Retinal pigment epithelial cell (primary cell): ENCODE results near the gene LHFPL2.

ENCODE experiments used
- DNase-seq: peaks from one replicate; pipeline ENCODE4 v3.0.0-alpha.2; 2010; ENCODE audit warnings: low read depth
- H3K4me3 ChIP-seq: 2 replicates; pipeline ENCODE4 v1.5.1; 2011; ENCODE audit warnings: mild to moderate bottlenecking, low read length, control low read depth, moderate library complexity
- TF ChIP-seq, protein P1 (sequence below): conservative IDR thresholded peaks from 2 replicates; pipeline ENCODE4 v1.5.1; 2011; ENCODE audit warnings: low read depth, low read length, control low read depth, inconsistent platforms

LHFPL2 gene

DNA sequence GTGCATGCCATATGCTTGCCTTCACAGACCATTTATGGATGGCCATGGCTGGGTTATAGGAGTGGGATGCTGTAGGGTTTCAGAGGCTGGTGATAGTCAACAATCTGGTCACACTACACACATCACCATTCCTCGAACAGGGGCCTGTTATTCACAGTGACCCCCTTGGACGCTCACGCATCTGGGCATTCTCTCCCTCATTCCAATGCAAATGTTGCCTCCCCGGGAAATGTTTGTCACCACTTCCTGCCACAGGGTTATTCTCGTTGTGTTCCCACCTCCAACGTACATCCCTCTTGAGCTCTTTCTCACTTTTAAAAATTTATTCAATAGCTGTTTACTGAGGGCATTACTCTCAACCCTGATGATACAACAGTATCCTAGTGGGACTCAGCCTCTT is 152.8 kb downstream of the LHFPL2 start:
- no peak for DNase-seq
- no peak overlapping the region for H3K4me3 ChIP-seq
- TF ChIP-seq, protein P1, sequence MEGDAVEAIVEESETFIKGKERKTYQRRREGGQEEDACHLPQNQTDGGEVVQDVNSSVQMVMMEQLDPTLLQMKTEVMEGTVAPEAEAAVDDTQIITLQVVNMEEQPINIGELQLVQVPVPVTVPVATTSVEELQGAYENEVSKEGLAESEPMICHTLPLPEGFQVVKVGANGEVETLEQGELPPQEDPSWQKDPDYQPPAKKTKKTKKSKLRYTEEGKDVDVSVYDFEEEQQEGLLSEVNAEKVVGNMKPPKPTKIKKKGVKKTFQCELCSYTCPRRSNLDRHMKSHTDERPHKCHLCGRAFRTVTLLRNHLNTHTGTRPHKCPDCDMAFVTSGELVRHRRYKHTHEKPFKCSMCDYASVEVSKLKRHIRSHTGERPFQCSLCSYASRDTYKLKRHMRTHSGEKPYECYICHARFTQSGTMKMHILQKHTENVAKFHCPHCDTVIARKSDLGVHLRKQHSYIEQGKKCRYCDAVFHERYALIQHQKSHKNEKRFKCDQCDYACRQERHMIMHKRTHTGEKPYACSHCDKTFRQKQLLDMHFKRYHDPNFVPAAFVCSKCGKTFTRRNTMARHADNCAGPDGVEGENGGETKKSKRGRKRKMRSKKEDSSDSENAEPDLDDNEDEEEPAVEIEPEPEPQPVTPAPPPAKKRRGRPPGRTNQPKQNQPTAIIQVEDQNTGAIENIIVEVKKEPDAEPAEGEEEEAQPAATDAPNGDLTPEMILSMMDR: no peak

DNA sequence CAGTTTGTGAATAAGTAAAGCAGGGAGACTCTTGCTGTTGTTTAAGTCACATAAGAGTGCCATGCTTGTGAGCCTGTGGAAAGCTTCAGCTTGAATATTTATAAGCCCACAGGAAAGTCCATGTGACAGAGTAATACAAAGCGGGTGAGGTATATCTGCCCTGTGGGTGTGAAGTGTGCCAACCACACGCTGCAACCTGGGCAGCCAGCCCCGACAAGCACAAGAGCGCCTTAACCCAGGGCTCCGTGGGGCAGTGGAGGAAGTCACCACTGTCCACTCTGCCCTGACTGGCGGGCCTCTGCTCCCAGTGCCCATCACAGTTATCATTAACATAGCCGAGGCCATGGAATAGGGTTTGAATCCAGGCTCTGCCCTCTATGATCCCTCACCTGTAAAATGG is 155.9 kb downstream of the LHFPL2 start:
- no peak overlapping the region for H3K4me3 ChIP-seq
- DNase-seq: no peak
- TF ChIP-seq, protein P1: no peak

DNA sequence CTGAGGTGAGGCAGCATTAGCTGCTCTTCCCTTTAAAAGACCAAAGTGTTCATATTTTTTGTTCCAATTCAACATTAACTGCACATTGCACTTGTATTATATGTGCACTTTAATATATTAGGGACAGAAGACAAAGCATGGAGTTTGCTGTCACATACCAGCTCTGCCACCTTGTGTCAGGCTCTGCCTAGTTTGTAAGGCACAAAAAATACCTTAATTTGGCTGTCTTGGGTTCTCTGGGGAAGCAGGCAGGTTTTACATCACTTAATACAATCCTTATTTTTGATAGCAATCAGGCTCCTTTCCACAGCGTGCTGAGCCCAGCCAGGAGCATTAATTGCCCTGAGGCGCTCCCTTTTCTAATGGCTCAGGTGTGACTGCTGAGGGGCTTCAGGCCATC is 156.3 kb downstream of the LHFPL2 start:
- H3K4me3 ChIP-seq: no peak overlapping the region
- TF ChIP-seq, protein P1: no peak
- no peak for DNase-seq

DNA sequence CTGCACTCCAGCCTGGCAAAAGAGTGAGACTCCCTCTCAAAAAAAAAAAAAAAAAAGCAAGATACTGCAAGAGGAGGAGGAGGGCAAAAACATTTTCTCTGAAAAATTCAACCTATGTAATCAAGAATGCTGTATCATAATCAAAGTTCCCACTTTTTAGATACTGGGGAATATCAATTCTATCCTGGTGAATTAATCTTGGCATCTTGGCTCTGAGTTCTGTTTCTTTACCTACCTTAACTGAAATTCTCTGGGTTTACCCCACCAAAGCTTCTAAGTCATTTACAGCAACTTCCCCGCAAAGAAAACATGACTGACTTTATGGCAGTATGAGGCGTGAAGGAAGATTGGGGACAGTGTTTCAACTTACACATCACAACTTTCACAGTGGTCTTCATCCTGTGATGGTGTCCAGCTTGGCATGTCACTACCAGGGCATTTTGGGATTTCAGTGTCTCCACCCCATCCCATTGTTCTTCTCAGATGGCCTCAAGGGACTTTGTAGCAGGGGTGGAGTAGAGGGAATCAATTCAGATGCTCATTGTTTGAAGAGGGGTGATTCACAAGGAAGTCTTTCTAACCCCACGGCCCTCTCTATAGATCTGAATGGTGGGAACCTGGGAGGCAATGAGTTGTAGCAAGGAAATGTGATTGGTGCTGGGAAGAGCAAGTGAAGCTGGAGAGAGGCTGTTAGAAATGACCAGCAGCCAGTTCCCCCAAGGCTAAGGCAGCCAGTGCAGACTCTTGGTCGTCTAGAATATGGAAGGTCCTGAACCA is 157.7 kb downstream of the LHFPL2 start:
- DNase-seq: no peak
- TF ChIP-seq, protein P1: no peak
- H3K4me3 ChIP-seq: no peak overlapping the region

DNA sequence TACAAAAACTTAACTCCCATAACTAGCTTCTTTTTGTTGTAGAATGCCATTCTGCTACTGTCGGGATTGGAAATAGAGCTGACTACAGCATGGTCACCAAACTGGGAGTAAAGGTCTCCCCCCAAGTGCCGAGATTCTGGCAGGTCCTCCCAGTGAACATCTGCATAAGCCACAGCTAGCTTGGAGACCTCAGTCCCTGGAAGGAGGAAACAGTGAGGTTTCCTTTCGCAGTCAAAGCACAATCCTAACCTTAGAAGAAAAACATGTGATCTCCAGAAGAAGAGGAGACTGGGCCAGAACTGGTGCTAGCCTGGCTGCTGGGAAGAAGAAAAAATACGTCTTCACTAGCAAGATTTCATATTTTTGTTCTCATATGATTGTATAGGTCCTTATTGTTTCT is 160.7 kb downstream of the LHFPL2 start:
- TF ChIP-seq, protein P1: no peak
- DNase-seq: no peak
- H3K4me3 ChIP-seq: no peak overlapping the region

DNA sequence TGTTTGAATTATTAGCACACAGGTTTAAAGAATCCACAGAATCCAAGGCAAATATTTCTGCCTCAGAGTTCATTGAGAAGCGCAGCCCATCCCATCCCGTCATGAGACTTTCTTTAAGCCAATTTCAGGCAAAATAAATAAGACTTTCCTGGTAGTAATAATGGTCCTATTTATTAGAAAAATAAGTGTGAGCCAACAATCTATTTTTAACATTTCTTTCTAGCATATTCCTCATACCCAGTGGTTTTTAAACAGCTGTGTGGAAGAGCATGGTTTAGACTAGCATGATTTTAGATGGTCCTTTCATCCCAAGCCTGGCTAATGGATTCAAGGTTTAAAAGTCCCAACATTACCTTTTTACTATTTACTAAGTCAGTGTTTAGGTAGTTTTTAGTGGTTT is 162.4 kb downstream of the LHFPL2 start:
- TF ChIP-seq, protein P1: no peak

DNA sequence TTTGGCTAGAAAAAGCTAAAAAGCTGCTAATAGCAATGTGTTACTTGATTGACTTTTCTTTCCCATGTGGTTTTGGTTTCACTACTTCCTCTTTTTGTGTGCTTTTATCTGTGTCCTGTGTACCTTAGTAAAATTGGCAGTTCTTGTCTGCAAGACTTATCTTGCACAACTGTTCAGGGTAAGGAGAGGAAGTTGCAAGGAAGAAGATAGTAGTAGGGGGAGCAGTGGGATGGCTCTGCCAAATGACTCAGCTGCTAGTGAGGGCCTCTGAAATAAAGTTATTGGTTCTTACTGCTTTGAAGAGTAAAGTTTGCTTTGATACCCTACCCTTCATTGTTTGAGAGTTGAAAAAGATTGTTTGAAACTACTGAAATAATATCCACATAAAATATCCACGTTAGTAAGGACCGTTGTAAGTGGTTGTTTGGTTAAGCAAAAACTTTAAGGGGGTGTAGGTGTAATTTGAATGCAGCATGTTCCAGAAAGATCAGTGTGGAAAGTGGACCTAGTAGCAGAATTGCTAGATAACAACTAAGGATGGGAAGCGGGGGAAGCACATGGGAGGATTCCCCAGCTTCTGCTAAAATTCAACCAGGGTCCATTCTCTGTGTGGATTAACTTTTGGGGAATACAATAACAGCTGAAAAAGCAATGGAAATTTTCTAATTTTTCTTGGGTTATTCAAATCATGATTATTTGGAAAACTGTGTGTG is 164.6 kb downstream of the LHFPL2 start:
- H3K4me3 ChIP-seq: no peak overlapping the region
- DNase-seq: no peak
- TF ChIP-seq, protein P1: no peak

More for the DNA sequence above, 162.4 kb downstream of the LHFPL2 start:
- no peak overlapping the region for H3K4me3 ChIP-seq
- DNase-seq: no peak
